SK-MEL-5 (cell line): ENCODE results near the gene MMD2. TPM values are rescaled to one million over a fixed set of nuclear protein-coding genes. Genes with fewer than 3 reads are reported as not detected.

Experiments used
- DNase-seq: peaks from one replicate; pipeline ENCODE4 v3.0.0-alpha.2; 2016; ENCODE audit warnings: low read depth, low spot score
- in situ Hi-C: cut with HindIII; loops from 2 replicates; pipeline ENCODE4 v1.10.0; 2016; ENCODE audit warnings: low sequenced_read_pairs, high pct_unique_total_duplicates, low pct_unique_long_range_greater_than_20kb
- small RNA-seq, 2 experiments: library from RNA; depleted of rRNA; stranded (forward); fragments of <200 nt; gene quantifications; one replicate each; pipeline ENCODE3, GENCODE V24; 2014
- total RNA-seq: library from RNA; depleted of rRNA; stranded (reverse); fragments of >200 nt; shearing (Covaris generic); gene quantifications from 2 replicates; pipeline ENCODE4 v1.2.3, GENCODE V29; 2014; rRNA removed

The MMD2 gene
- total RNA-seq, 1 experiment from 2014 or later, result not detected

GRCh38 chr7:4856336-4857057 lies 102.5 kb downstream of the MMD2 start:
- in situ Hi-C loops, result no loop called here
- DNase-seq, result no peak

Small RNA genes lying within 50 kb of the gene (small RNA-seq; reads per million reads assigned to genes)
- 0 reads per million in 2 experiments for gene AC092032.1

Other genes with a start within 250 kb of the MMD2 start
- 80.4 and 85.1 TPM in 2 replicates for gene AP5Z1, start 183.6 kb downstream of the MMD2 start, total RNA-seq
- gene PAPOLB, start 97.2 kb downstream of the MMD2 start, total RNA-seq, result 0.03 TPM in 1 of 2 replicates, not detected in the other
- 24.3 and 25.3 TPM in 2 replicates for gene RADIL, start 75.5 kb downstream of the MMD2 start, total RNA-seq
- gene RBAK, start 86.7 kb upstream of the MMD2 start, total RNA-seq, result 14.3 and 15.4 TPM in 2 replicates
- gene WIPI2, start 231.0 kb upstream of the MMD2 start, total RNA-seq, result 74.5 and 86.6 TPM in 2 replicates